ENCODE measurements around the gene GCG.

GCG gene

GRCh38 chr2:162152147-162152546, at the start of gene GCG:
Gene GCG (minus strand): TSS chr2:162152247. CDS start chr2:162149178, 3,069 bp downstream.
- no peak for DNase-seq

- no peak for DNase-seq
Measured at GRCh38 chr2:162200636-162201035, 48.6 kb upstream of the GCG start.

- no peak for DNase-seq
Measured at GRCh38 chr2:162199913-162200312, 47.9 kb upstream of the GCG start.

- no peak for DNase-seq
Measured at GRCh38 chr2:162198239-162198638, 46.2 kb upstream of the GCG start.

GRCh38 chr2:162197069-162197825, 45.2 kb upstream of the GCG start:
- DNase-seq: no peak

GRCh38 chr2:162196638-162197037, 44.6 kb upstream of the GCG start:
- DNase-seq: no peak

- DNase-seq: no peak
Measured at GRCh38 chr2:162188451-162188850, 36.4 kb upstream of the GCG start.

- DNase-seq: no peak
Measured at GRCh38 chr2:162185541-162186232, 33.6 kb upstream of the GCG start.

- no peak for DNase-seq
Measured at GRCh38 chr2:162184821-162185450, 32.9 kb upstream of the GCG start.

GRCh38 chr2:162184359-162184758, 32.3 kb upstream of the GCG start:
- DNase-seq: no peak

- DNase-seq: no peak
Measured at GRCh38 chr2:162182395-162182794, 30.3 kb upstream of the GCG start.

GRCh38 chr2:162177301-162177700, 25.3 kb upstream of the GCG start:
- DNase-seq: no peak

- no peak for DNase-seq
Measured at GRCh38 chr2:162175714-162176113, 23.7 kb upstream of the GCG start.

- no peak for DNase-seq
Measured at GRCh38 chr2:162174746-162175145, 22.7 kb upstream of the GCG start.

GRCh38 chr2:162172802-162173370, 20.8 kb upstream of the GCG start:
- no peak for DNase-seq

GRCh38 chr2:162166745-162167144, 14.7 kb upstream of the GCG start:
- DNase-seq: no peak

- no peak for DNase-seq
Measured at GRCh38 chr2:162166174-162166573, 14.1 kb upstream of the GCG start.

GRCh38 chr2:162164802-162165201, 12.8 kb upstream of the GCG start:
- DNase-seq: no peak

GRCh38 chr2:162159446-162159845, 7.4 kb upstream of the GCG start:
- no peak for DNase-seq

- DNase-seq: no peak
Measured at GRCh38 chr2:162156149-162156548, 4.1 kb upstream of the GCG start.

GRCh38 chr2:162155093-162155492, 3.0 kb upstream of the GCG start:
- no peak for DNase-seq

- peak; percentile 74 for DNase-seq
Measured at GRCh38 chr2:162153608-162154224, 1.7 kb upstream of the GCG start.

- DNase-seq: no peak
Measured at GRCh38 chr2:162149940-162150339, 2.1 kb downstream of the GCG start.

All from stimulated activated CD8-positive, alpha-beta memory T cell treated with anti-CD3 and anti-CD28 coated beads, Interleukin-4, amount 100 ng/mL, for 48 hours (primary cell).